Measurements from ENCODE around the gene DIDO1.

DIDO1 gene

DNA sequence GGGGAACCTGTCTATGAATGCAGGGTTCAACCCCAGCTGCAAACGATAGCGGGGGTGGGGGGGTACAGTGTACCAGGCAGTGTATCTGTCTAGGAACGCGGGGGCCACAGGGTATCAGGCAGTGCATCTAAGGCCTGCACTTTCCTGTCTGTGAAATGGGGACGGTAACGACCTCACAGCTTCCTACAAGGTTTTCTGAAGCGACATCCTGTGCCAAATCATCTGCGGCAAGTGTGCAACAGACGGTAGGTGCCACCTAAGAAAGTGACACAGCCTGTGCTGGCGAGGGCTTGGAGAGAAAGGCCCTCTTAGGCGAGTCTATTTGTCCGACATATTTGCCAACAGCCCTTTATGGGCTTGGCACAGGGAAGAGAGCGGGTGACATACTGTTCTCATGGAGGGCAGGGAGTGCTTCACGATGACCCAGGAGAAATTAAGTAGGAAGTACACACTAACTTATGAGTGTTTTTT lies 3.8 kb downstream of the DIDO1 start:
- H3K36me3 ChIP-seq (ENCODE audit: control insufficient read depth, insufficient read depth, low read length): 0 out of 2 replicates have a peak, but pooled peaks cover 2% of the 10 kb centered on the region
- H3K4me3 ChIP-seq (replicated peaks; ENCODE audit: low read depth, low read length): peak overlapping the region; percentile 32
- no peaks in the 10 kb centered on the region for H3K27me3 ChIP-seq (replicated peaks; ENCODE audit: control insufficient read depth, insufficient read depth, low read length)
- no peak for TF ChIP-seq CTCF (IDR thresholded peaks at IDR 0.05; ENCODE audit: insufficient read depth, low read length, poor library complexity, severe bottlenecking)
- DNase-seq (ENCODE audit: extremely low read depth, insufficient read length): no peak

- no peak for DNase-seq (ENCODE audit: extremely low read depth, insufficient read length)
- Histone ChIP-seq H3K36me3 (ENCODE audit: control insufficient read depth, insufficient read depth, low read length) (0 out of 2 replicates have a peak, but pooled peaks cover 2% of the 10 kb centered on the region), H3K27me3 (replicated peaks; ENCODE audit: control insufficient read depth, insufficient read depth, low read length) (no peaks in the 10 kb centered on the region), H3K4me3 (replicated peaks; ENCODE audit: low read depth, low read length) (no peak overlapping the region)
- TF ChIP-seq CTCF (IDR thresholded peaks at IDR 0.05; ENCODE audit: insufficient read depth, low read length, poor library complexity, severe bottlenecking): peak; percentile 33
Measured at GRCh38 chr20:62921119-62921687, 5.1 kb downstream of the DIDO1 start.

DNA sequence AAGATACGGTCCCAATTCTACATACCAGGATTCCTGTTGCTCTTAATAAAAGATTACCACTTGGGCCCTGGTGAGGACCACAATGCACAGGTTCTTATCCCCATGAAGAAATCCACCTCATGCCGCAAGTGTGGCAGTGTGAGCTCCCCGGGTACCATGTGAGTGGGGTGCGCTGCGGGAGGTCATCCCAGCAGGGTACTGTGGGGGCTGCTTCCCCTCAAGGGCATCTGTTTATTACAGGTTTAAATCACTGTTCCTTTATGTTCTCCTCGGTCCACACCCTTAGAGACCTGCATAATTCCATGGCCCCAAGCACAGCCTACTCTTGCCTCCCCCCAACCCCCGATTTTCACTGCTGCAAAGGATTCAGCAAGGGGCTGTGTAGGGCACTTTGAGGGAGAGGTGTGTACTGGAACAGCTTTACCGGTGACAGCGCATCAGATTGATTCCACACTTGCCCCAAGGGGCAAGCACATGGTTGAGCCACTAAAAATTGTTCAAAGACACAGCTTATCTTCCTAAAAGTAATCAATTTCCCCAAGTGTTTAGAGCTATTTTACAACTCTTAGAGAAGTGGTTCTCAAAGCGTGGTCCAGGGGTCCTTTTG lies 6.2 kb downstream of the DIDO1 start:
- Histone ChIP-seq H3K27me3 (replicated peaks; ENCODE audit: control insufficient read depth, insufficient read depth, low read length) (no peaks in the 10 kb centered on the region), H3K4me3 (replicated peaks; ENCODE audit: low read depth, low read length) (no peak overlapping the region), H3K36me3 (ENCODE audit: control insufficient read depth, insufficient read depth, low read length) (0 out of 2 replicates have a peak, but pooled peaks cover 2% of the 10 kb centered on the region)
- no peak for DNase-seq (ENCODE audit: extremely low read depth, insufficient read length)
- TF ChIP-seq CTCF (IDR thresholded peaks at IDR 0.05; ENCODE audit: insufficient read depth, low read length, poor library complexity, severe bottlenecking): no peak

DNA sequence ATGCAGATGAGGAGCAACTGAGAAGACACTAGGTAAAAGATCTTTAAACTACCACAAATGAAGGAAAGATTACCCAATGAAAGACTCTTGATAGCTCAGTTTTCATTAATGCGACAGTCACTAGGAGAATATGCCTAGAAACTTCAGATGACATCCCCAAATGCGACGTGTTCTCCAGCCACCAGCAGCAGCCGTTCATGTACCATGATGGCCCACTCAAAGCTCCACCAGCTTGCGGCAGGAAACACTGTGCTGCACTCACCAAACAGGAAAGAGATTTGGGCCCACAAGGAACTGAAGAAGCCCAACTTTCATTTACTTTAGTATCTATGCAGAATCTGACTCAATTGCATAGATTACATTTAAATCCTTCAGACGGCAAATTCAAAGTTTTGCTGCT lies 7.5 kb downstream of the DIDO1 start:
- 0 out of 2 replicates have a peak, but pooled peaks cover 2% of the 10 kb centered on the region for H3K36me3 ChIP-seq (ENCODE audit: control insufficient read depth, insufficient read depth, low read length)
- no peaks in the 10 kb centered on the region for H3K27me3 ChIP-seq (replicated peaks; ENCODE audit: control insufficient read depth, insufficient read depth, low read length)

DNA sequence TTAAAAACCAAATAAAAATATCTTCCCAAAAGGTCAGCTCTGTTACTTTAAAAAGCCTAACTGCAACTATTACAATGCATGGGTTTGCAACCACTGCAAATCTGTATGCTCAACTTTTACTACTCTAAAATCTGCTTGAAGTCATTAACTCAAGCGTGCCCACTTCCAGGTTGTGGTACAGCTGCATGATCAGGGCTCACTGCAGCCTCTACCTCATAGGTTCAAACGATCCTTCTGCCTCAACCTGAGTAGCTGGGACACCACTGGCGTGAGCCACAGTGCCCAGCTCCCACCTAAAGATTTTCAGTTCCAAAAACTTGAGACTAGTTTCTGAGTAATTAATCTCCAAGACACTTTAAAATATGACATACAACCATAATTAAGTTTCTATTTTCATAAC lies 8.2 kb downstream of the DIDO1 start:
- Histone ChIP-seq H3K27me3 (replicated peaks; ENCODE audit: control insufficient read depth, insufficient read depth, low read length) (no peaks in the 10 kb centered on the region), H3K4me3 (replicated peaks; ENCODE audit: low read depth, low read length) (peak overlapping the region; percentile 7; the same call in 1 of the 2 replicates), H3K36me3 (ENCODE audit: control insufficient read depth, insufficient read depth, low read length) (peaks cover 3% of the 10 kb centered on the region; the same call in 1 of the 2 replicates)
- TF ChIP-seq CTCF (IDR thresholded peaks at IDR 0.05; ENCODE audit: insufficient read depth, low read length, poor library complexity, severe bottlenecking): no peak
- DNase-seq (ENCODE audit: extremely low read depth, insufficient read length): no peak

More for the DNA sequence above, 7.5 kb downstream of the DIDO1 start:
- no peak overlapping the region; the same call in 1 of the 2 replicates for H3K4me3 ChIP-seq (replicated peaks; ENCODE audit: low read depth, low read length)
- DNase-seq (ENCODE audit: extremely low read depth, insufficient read length): no peak
- no peak for TF ChIP-seq CTCF (IDR thresholded peaks at IDR 0.05; ENCODE audit: insufficient read depth, low read length, poor library complexity, severe bottlenecking)

All from GM06990 (cell line).